Smooth muscle cell of the pulmonary artery (primary cell): ENCODE data around the gene TSR3. TPM values are rescaled to one million over a fixed set of nuclear protein-coding genes. Genes with fewer than 3 reads are reported as not detected.

Experiments
- total RNA-seq: library from RNA; depleted of rRNA; stranded (reverse); fragments of >200 nt; gene quantifications from 2 replicates; pipeline ENCODE4 v1.2.3, GENCODE V29; 2014

TSR3 gene
- 51.9 and 69.6 TPM in 2 replicates for total RNA-seq

DNA sequence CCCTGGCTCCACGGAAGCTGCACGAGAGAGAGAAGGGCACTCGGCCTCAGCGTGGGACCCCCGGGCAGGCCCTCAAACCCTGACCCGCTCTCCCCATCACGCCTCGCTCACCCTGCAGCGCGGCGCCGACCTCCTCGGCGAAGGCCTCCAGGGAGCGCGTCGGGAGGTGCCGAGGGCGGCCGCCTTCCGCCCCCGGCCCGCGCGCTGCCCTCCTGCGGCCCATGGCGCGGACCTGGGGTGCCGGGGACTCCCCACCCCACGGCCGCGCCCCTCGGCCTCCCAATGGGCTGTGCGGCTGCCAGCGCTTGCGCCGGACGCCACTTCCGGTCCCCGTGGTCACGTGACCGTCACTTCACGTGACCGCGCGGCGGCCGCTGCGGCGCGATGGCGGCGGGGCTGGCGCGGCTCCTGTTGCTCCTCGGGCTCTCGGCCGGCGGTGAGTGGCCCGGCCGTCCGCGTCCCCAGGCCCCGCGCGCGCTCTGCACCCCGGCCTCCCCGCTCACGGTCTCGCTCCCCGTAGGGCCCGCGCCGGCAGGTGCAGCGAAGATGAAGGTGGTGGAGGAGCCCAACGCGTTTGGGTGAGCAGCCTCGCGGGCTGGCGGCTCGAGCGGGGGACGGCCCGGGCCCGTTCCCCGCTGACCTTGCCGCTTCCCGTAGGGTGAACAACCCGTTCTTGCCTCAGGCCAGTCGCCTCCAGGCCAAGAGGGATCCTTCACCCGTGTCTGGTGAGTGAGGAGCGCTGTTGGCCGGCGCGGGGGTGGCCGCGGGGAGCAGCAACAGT lies at the start of gene TSR3, which contains the start of gene GNPTG:
TSR3 (minus strand) TSS at position 297 of the 781 bp plus-strand sequence; CDS start at position 223, 74 bp downstream.
GNPTG (plus strand) TSS at position 350 of the 781 bp plus-strand sequence; CDS start at position 385, 35 bp downstream.

DNA sequence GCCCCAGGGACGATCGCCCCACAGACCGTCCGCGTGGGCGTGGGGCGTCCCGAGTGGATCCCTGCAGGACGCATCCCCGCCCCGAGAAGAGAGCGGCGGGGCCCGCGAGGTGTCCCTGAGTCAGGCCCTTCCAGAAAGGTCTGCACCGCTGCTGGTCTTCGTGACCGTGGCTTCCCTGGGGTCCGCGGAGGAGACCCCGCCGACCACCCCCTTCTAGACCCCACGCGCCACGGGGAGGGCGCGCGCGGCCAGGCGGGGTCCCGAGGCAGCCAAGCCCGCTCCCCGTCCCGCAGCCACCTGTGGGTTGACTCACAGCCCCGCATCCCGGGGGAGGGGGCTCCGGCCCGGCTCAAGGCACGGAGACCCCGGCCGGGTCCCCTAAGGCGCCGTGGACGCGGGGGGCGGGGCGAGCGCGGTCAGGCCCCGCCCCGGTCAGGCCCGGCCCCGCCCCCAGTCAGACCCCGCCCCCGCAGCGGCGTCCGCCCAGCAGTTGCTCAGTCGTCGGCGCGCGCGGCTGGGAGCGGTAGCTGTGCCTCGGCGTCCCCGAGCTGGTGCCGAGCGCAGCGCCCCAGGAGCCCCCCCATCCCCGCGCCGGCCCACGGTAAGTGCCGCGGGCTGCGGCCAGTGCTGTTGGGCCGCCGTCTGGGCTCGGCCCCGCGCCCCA lies 18.4 kb downstream of the TSR3 start, which contains the start of gene BAIAP3:
BAIAP3 (plus strand) TSS at position 497 of the 664 bp plus-strand sequence. CDS start 4,905 bp downstream, outside the sequence.

DNA sequence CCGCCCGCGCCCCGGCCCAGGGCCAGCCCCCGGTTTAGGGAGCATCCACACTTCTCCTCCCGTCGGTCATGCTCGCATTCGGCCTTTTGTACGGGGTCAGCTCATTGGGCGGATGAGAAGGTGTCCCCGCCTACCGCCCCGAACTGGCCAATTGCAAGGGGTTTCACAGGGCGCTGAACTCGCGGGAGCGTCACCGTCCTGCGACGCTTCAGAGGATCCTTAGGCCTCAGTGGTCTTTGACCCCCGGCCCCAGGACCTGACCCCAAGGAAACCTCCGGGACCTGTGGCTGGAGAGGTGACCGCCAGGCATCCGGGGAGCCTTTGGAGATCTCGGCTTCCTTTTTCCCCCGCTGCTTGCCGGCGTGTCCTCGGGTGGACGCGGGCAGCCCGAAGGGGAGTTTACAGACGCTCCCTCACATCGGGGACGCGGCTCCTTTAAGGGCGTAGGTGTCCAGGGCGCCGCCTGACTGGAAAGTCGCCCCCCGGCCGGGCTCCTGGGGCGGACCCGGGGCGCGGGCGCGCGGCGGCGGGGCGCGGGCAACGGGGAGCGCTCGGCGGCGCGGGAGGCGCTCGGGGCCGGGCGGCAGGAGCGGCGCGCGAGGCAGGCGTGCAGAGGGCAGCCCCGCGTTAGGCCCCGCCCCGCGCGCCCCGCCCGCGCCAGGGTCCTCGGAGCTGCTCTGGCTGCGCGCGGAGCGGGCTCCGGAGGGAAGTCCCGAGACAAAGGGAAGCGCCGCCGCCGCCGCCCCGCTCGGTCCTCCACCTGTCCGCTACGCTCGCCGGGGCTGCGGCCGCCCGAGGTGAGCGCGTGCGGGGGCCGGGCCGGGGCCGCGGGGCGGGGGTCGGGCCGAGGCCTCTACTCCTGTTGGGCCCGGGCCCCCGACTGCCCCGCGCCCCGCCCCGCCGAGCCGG lies 42.4 kb downstream of the TSR3 start, which contains the start of gene UBE2I:
UBE2I (plus strand) TSS at position 660 of the 909 bp plus-strand sequence. CDS start 4,395 bp downstream, outside the sequence.

Other genes starting within 250 kb of the TSR3 start
- 12.6 and 17.0 TPM in 2 replicates for gene CACNA1H, start 198.8 kb downstream of the TSR3 start, total RNA-seq
- not detected in 2 replicates for gene TPSG1, start 126.6 kb downstream of the TSR3 start, total RNA-seq
- not detected in 2 replicates for gene TPSB2, start 121.7 kb downstream of the TSR3 start, total RNA-seq
- gene TPSAB1, start 111.2 kb downstream of the TSR3 start, total RNA-seq = not detected in 2 replicates
- gene TPSD1, start 95.8 kb downstream of the TSR3 start, total RNA-seq = not detected in 2 replicates
- gene UBE2I, start 42.2 kb downstream of the TSR3 start, total RNA-seq = 44.2 and 52.5 TPM in 2 replicates
- 1.2 and 1.3 TPM in 2 replicates for gene BAIAP3, start 18.2 kb downstream of the TSR3 start, total RNA-seq
- gene GNPTG, start 53 bp upstream of the TSR3 start, total RNA-seq = 54.5 and 67.9 TPM in 2 replicates
- gene UNKL, start 62.8 kb upstream of the TSR3 start, total RNA-seq = 12.4 and 16.8 TPM in 2 replicates
- 11.3 and 13.0 TPM in 2 replicates for gene UQCC4, start 68.9 kb upstream of the TSR3 start, total RNA-seq
- not detected in 2 replicates for gene PERCC1, start 79.2 kb upstream of the TSR3 start, total RNA-seq
- gene CCDC154, start 92.7 kb upstream of the TSR3 start, total RNA-seq = 0.33 and 0.96 TPM in 2 replicates
- 106 and 148 TPM in 2 replicates for gene CLCN7, start 123.2 kb upstream of the TSR3 start, total RNA-seq
- gene PTX4, start 137.1 kb upstream of the TSR3 start, total RNA-seq = 0.20 TPM in 1 of 2 replicates, not detected in the other
- gene TELO2, start 141.5 kb upstream of the TSR3 start, total RNA-seq = 12.9 and 18.1 TPM in 2 replicates
- gene TMEM204, start 181.8 kb upstream of the TSR3 start, total RNA-seq = 18.9 and 20.5 TPM in 2 replicates